HCT116 (cell line): Measurements from ENCODE around the gene HEXD. TPM values are rescaled to one million over a fixed set of nuclear protein-coding genes. Genes with fewer than 3 reads are reported as not detected.

Experiments used
- ATAC-seq: fragments of 200-7000 bp; cut with Tn5 transposase; 2 replicates; pipeline ENCODE4 v1.9.1; 2020; ENCODE audit warnings: mild to moderate bottlenecking, moderate library complexity
- BruUV-seq: library from RNA; stranded (reverse); fragments of 400-500 nt; replicated peaks from 2 replicates; lab custom pipeline; 2021; lab: Mats Ljungman, UMichigan
- CTCF ChIA-PET: fragments of 300-600 bp; sonication (Branson Sonifier 250); formaldehyde crosslinking; loops from one replicate; lab custom pipeline; 2021; ENCODE audit warnings: antibody characterized with exemption; lab: Charles Lee
- POLR2A ChIA-PET: fragments of 300-600, 350-600 bp; sonication (Branson Sonifier 250); formaldehyde crosslinking; loops from one replicate; lab custom pipeline; 2021; ENCODE audit warnings: antibody characterized with exemption; lab: Charles Lee
- RAD21 ChIA-PET, 2 experiments: fragments of 300-600 bp; sonication (Branson Sonifier 250); formaldehyde crosslinking; loops; one replicate each; lab custom pipeline; 2023; ENCODE audit warnings: low total read pairs in 2 of 2; ENCODE audit not compliant: uncharacterized antibody in 2 of 2, unreplicated experiment in 2 of 2, low non-redundant PET in 1 of 2; lab: Charles Lee
- DNase-seq: peaks from one replicate; pipeline ENCODE4 v3.0.0-alpha.2; 2010; ENCODE audit warnings: low read depth, low spot score
- H2AFZ ChIP-seq: fragments of 200-600 bp; shearing (Covaris generic), sonication (generic); 2 replicates; pipeline ENCODE4 v1.6.1; 2017; ENCODE audit warnings: low read depth, mixed run types, mixed read lengths, antibody characterized with exemption, low read length; ENCODE audit not compliant: poor library complexity, severe bottlenecking
- H3K27ac ChIP-seq: 2 replicates; pipeline ENCODE4 v1.5.1; 2012; ENCODE audit warnings: low read depth, low read length
- H3K27me3 ChIP-seq: fragments of 200-600 bp; sonication (generic); 2 replicates; pipeline ENCODE4 v1.6.1; 2016; ENCODE audit warnings: mixed run types, low read length, mixed read lengths; ENCODE audit not compliant: insufficient read depth
- H3K36me3 ChIP-seq, 2 experiments: fragments of 200-500 bp in 1 of 2; fragments of 200-600 bp in 1 of 2; sonication (Bioruptor generic) in 1 of 2; sonication (generic) in 1 of 2; 2 replicates each; pipeline versions ENCODE4 v1.5.1 to v1.6.1; 2014 to 2016; ENCODE audit warnings: low read length in 2 of 2, inconsistent platforms in 1 of 2, mixed read lengths in 1 of 2, mixed run types in 1 of 2; ENCODE audit not compliant: insufficient read depth in 2 of 2, control insufficient read depth in 1 of 2
- H3K4me1 ChIP-seq, 2 experiments: fragments of 200-600 bp in 1 of 2; sonication (generic) in 1 of 2; 2 replicates each; pipeline versions ENCODE4 v1.5.1 to v1.6.1; 2012 to 2017; ENCODE audit warnings: low read length in 2 of 2, inconsistent platforms in 1 of 2, mild to moderate bottlenecking in 1 of 2, mixed read lengths in 1 of 2, mixed run types in 1 of 2, moderate library complexity in 1 of 2; ENCODE audit not compliant: insufficient read depth in 2 of 2, control insufficient read depth in 1 of 2
- H3K4me2 ChIP-seq: fragments of 200-600 bp; sonication (generic); 2 replicates; pipeline ENCODE4 v1.6.1; 2017; ENCODE audit warnings: mixed run types, low read length, mixed read lengths
- H3K4me3 ChIP-seq, 2 experiments: fragments of 200-600 bp in 1 of 2; sonication (generic) in 1 of 2; replicated peaks in 1 of 2; 2 replicates each; pipeline ENCODE4 v1.5.1; 2011 to 2016; ENCODE audit warnings: low read length in 2 of 2, control low read depth in 1 of 2, low read depth in 1 of 2, mild to moderate bottlenecking in 1 of 2, mixed read lengths in 1 of 2, mixed run types in 1 of 2
- H3K79me2 ChIP-seq: fragments of 200-600 bp; sonication (generic); 2 replicates; pipeline ENCODE4 v1.6.1; 2017; ENCODE audit warnings: mild to moderate bottlenecking, mixed run types, low read length, moderate library complexity, mixed read lengths; ENCODE audit not compliant: insufficient read depth
- H3K9ac ChIP-seq: fragments of 200-600 bp; sonication (generic); 2 replicates; pipeline ENCODE4 v1.6.1; 2016; ENCODE audit warnings: low read length, mixed read lengths
- H3K9me2 ChIP-seq: fragments of 200-600 bp; sonication (generic), shearing (Covaris generic); 2 replicates; pipeline ENCODE4 v1.6.1; 2017; ENCODE audit warnings: mixed run types, mild to moderate bottlenecking, moderate library complexity; ENCODE audit not compliant: insufficient read depth
- H3K9me3 ChIP-seq, 2 experiments: fragments of 200-500 bp in 1 of 2; fragments of 200-600 bp in 1 of 2; sonication (Bioruptor generic) in 1 of 2; sonication (generic) in 1 of 2; 2 replicates each; pipeline ENCODE4 v1.6.1; 2014 to 2017; ENCODE audit warnings: low read length in 2 of 2, mixed read lengths in 2 of 2, inconsistent platforms in 1 of 2, low read depth in 1 of 2, mild to moderate bottlenecking in 1 of 2, mixed run types in 1 of 2, moderate library complexity in 1 of 2; ENCODE audit not compliant: control insufficient read depth in 1 of 2, insufficient read depth in 1 of 2
- H4K20me1 ChIP-seq: fragments of 200-600 bp; sonication (generic), shearing (Covaris generic); 2 replicates; pipeline ENCODE4 v1.6.1; 2017; ENCODE audit warnings: mixed run types, mild to moderate bottlenecking, moderate library complexity; ENCODE audit not compliant: insufficient read depth
- CBX3 ChIP-seq: IDR thresholded peaks from 2 replicates; pipeline ENCODE4 v1.6.1; 2012; ENCODE audit warnings: low read depth
- EGR1 ChIP-seq: IDR thresholded peaks from 2 replicates; pipeline ENCODE4 v1.6.1; 2012; ENCODE audit warnings: low read depth
- ELF1 ChIP-seq: IDR thresholded peaks from 2 replicates; pipeline ENCODE4 v1.6.1; 2012; ENCODE audit warnings: low read depth, borderline replicate concordance
- EZH2 ChIP-seq: fragments of 200-600 bp; sonication (generic); IDR thresholded peaks from 2 replicates; pipeline ENCODE4 v1.6.1; 2017; ENCODE audit warnings: antibody characterized with exemption, mixed run types
- POLR2A ChIP-seq: IDR thresholded peaks from 2 replicates; pipeline ENCODE4 v1.7.0; 2011; ENCODE audit warnings: borderline replicate concordance; ENCODE audit not compliant: insufficient read depth, insufficient read length; ENCODE audit errors: extremely low read depth
- SIN3A ChIP-seq: IDR thresholded peaks from 2 replicates; pipeline ENCODE4 v1.6.1; 2012; ENCODE audit warnings: low read depth
- TCF7L2 ChIP-seq: IDR thresholded peaks from 2 replicates; pipeline ENCODE4 v1.7.0; 2011; ENCODE audit warnings: borderline replicate concordance, inconsistent platforms; ENCODE audit not compliant: insufficient read depth, insufficient read length; ENCODE audit errors: extremely low read depth
- ZFX ChIP-seq: fragments of 450-650 bp; IDR thresholded peaks from 2 replicates; pipeline ENCODE4 v1.6.1; 2017
- intact Hi-C: fragments of 100-400 bp; cut with micrococcal nuclease; formaldehyde crosslinking; loops from 2 replicates; pipeline ENCODE4 v1.10.0; 2022
- total RNA-seq: library from RNA; stranded (reverse); gene quantifications from one replicate; pipeline ENCODE4 v1.2.1, GENCODE V29; 2021; ENCODE audit not compliant: unreplicated experiment
- TF ChIP-seq, protein P1 (sequence below): IDR thresholded peaks from 2 replicates; pipeline ENCODE4 v1.6.1; 2012
- TF ChIP-seq, protein P2 (sequence below): IDR thresholded peaks from 2 replicates; pipeline ENCODE4 v1.6.1; 2012
- TF ChIP-seq, protein P3 (sequence below): IDR thresholded peaks from 2 replicates; pipeline ENCODE4 v1.6.1; 2012; ENCODE audit warnings: low read depth

HEXD gene
- total RNA-seq, 1 experiment from 2014 or later = 45.2 TPM

DNA sequence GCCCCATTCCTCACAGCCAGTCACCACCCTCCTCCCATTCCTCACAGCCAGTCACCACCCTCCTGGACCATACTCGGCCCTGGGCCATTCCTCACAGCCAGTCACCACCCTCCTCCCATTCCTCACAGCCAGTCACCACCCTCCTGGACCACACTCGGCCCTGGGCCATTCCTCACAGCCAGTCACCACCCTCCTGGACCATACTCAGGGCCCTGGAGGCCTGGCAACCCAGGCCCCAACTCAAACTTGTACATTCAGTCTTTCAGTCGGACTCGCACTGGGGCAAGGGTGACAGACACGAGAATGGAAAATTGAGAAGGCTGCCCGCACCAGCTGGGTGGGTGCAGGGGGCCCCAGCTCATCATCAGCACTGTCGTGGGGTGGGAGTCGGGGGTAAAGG is 71.0 kb downstream of the HEXD start:
- Histone ChIP-seq H2AFZ (no peak overlapping the region), H3K9me2 (no peaks in the 10 kb centered on the region), H3K4me3 (no peak overlapping the region), H3K4me2 (no peak overlapping the region), H3K27ac (no peak overlapping the region), H3K9ac (no peak overlapping the region), H3K4me1 (peaks cover 18 to 20% of the 10 kb centered on the region in 2 experiments), H3K36me3 (peaks cover 16 to 19% of the 10 kb centered on the region in 2 experiments; a peak in 2 of 4 replicates), H3K27me3 (no peaks in the 10 kb centered on the region), H3K79me2 (no peaks in the 10 kb centered on the region), H4K20me1 (no peaks in the 10 kb centered on the region), H3K9me3 (no peaks in the 10 kb centered on the region)
- no TSS peak for BruUV-seq
- POLR2A ChIA-PET = no interaction called here
- RAD21 ChIA-PET = no interaction called here
- ATAC-seq (no peak), DNase-seq (no peak)
- CTCF ChIA-PET = no interaction called here
- intact Hi-C loops = no loop called here
- TF ChIP-seq EGR1 (no peak), SIN3A (no peak), ZFX (no peak)
- TF ChIP-seq, protein P1, sequence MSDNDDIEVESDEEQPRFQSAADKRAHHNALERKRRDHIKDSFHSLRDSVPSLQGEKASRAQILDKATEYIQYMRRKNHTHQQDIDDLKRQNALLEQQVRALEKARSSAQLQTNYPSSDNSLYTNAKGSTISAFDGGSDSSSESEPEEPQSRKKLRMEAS = no peak
- TF ChIP-seq, protein P2, sequence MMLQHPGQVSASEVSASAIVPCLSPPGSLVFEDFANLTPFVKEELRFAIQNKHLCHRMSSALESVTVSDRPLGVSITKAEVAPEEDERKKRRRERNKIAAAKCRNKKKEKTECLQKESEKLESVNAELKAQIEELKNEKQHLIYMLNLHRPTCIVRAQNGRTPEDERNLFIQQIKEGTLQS = no peak

DNA sequence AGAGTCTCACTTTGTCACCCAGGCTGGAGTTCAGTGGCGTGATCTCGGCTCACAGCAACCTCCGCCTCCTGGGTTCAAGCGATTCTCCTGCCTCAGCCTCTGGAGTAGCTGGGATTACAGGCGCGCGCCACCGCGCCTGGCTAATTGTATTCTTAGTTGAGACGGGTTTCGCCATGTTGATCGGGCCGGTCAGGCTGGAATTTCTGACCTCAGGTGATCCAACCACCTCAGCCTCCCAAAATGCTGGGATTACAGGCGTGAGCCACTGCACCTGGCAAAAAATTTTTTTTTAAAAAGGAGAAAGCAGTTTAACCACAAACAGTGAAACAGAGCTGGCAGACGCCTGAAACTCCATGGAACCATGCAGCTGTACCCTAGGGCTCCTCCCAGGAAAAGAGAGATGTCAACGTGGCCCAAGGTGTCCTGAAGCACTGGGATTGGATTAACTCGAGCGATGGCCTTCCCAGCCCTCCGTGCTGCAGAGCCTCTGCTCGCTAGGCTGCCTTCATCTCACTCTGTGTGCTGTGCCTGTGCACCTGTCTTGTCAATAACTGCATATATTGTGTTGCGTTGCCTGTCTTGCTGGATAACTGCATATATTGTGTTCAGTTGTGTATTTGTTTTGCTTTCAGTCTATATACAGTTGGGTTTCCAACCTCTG is 71.8 kb downstream of the HEXD start:
- Histone ChIP-seq H4K20me1 (no peaks in the 10 kb centered on the region), H3K9me3 (no peaks in the 10 kb centered on the region), H3K4me2 (no peak overlapping the region), H3K27ac (no peak overlapping the region), H3K4me3 (no peak overlapping the region), H3K9ac (no peak overlapping the region), H3K9me2 (no peaks in the 10 kb centered on the region), H3K36me3 (peaks cover 12 to 13% of the 10 kb centered on the region in 2 experiments; a peak in 2 of 4 replicates), H3K4me1 (peaks cover 21 to 28% of the 10 kb centered on the region in 2 experiments), H3K79me2 (no peaks in the 10 kb centered on the region), H2AFZ (no peak overlapping the region), H3K27me3 (no peaks in the 10 kb centered on the region)
- DNase-seq (no peak), ATAC-seq (no peak)
- RAD21 ChIA-PET = no interaction called here
- no TSS peak for BruUV-seq
- TF ChIP-seq ELF1 (no peak), SIN3A (no peak), EZH2 (no peak), POLR2A (no peak), EGR1 (no peak), CBX3 (no peak), TCF7L2 (no peak)
- TF ChIP-seq, protein P3, sequence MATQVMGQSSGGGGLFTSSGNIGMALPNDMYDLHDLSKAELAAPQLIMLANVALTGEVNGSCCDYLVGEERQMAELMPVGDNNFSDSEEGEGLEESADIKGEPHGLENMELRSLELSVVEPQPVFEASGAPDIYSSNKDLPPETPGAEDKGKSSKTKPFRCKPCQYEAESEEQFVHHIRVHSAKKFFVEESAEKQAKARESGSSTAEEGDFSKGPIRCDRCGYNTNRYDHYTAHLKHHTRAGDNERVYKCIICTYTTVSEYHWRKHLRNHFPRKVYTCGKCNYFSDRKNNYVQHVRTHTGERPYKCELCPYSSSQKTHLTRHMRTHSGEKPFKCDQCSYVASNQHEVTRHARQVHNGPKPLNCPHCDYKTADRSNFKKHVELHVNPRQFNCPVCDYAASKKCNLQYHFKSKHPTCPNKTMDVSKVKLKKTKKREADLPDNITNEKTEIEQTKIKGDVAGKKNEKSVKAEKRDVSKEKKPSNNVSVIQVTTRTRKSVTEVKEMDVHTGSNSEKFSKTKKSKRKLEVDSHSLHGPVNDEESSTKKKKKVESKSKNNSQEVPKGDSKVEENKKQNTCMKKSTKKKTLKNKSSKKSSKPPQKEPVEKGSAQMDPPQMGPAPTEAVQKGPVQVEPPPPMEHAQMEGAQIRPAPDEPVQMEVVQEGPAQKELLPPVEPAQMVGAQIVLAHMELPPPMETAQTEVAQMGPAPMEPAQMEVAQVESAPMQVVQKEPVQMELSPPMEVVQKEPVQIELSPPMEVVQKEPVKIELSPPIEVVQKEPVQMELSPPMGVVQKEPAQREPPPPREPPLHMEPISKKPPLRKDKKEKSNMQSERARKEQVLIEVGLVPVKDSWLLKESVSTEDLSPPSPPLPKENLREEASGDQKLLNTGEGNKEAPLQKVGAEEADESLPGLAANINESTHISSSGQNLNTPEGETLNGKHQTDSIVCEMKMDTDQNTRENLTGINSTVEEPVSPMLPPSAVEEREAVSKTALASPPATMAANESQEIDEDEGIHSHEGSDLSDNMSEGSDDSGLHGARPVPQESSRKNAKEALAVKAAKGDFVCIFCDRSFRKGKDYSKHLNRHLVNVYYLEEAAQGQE = no peak
- intact Hi-C loops = loop anchor here (5.0 kb wide), 1 partner anchor 37 kb away; no protein-coding TSS in a partner anchor
- POLR2A ChIA-PET = interaction anchor here (0.7 kb wide), 1 partner anchor 29 kb away, joined by 3 read pairs; no protein-coding TSS in a partner anchor
- CTCF ChIA-PET = no interaction called here
